Right lobe of liver (tissue), 6 donors: ENCODE results near the gene CYGB. TPM values are rescaled to one million over a fixed set of nuclear protein-coding genes. Genes with fewer than 3 reads are reported as not detected.
"Not testable (repeated sequence)": the region's sequence is repeated elsewhere in the genome, so short reads cannot be mapped to it uniquely, and the experiment has no call there.

Experiments
- ATAC-seq, 4 donors: fragments of 200-7000 bp; cut with Tn5 transposase; one replicate each; pipeline ENCODE4 v1.9.1; 2020; ENCODE audit warnings: mild to moderate bottlenecking in 4 of 4, moderate library complexity in 4 of 4
- DNase-seq, 3 donors: peaks; one replicate each; pipeline ENCODE4 v3.0.0-alpha.2; 2020
- H3K27ac ChIP-seq, 3 donors: fragments of 200-600 bp; one replicate each; pipeline ENCODE4 v1.8.0; 2022
- H3K27me3 ChIP-seq, 2 donors: fragments of 200-600 bp; one replicate each; pipeline ENCODE4 v1.8.0; 2022
- H3K36me3 ChIP-seq, 4 donors: fragments of 200-600 bp; sonication (generic) in 1 of 4; one replicate each; pipeline versions ENCODE4 v1.5.1 to v1.8.0; 2017 to 2022; ENCODE audit warnings: control low read depth in 1 of 4
- H3K4me1 ChIP-seq, 4 donors: fragments of 200-600 bp; sonication (generic) in 1 of 4; one replicate each; pipeline versions ENCODE4 v1.5.1 to v1.8.0; 2017 to 2022; ENCODE audit warnings: control low read depth in 1 of 4
- H3K4me3 ChIP-seq, 3 donors: fragments of 200-600 bp; one replicate each; pipeline ENCODE4 v1.8.0; 2022
- H3K9me3 ChIP-seq, 4 donors: fragments of 200-600 bp; sonication (generic) in 1 of 4; one replicate each; pipeline versions ENCODE4 v1.5.1 to v1.8.0; 2017 to 2022; ENCODE audit warnings: control low read depth in 1 of 4
- POLR2A ChIP-seq: fragments of 450-650 bp; IDR thresholded peaks from one replicate; pipeline ENCODE4 v1.6.1; 2017; ENCODE audit warnings: antibody characterized with exemption, mild to moderate bottlenecking
- WGBS: methylation state at CpG from one replicate; pipeline ENCODE4 v1.1.6; 2018; ENCODE audit warnings: low coverage, low lambda C conversion rate; ENCODE audit not compliant: insufficient coverage; ENCODE audit errors: missing lambda C conversion rate; 5-methylcytosine and 5-hydroxymethylcytosine counted together
- intact Hi-C, 2 donors: fragments of 100-400 bp; cut with DNase I; formaldehyde crosslinking; loops; one replicate each; pipeline versions ENCODE4 v1.11.2 to v1.14.1; 2022
- total RNA-seq, 6 experiments: library from RNA; depleted of rRNA in 2 of 6; stranded (reverse); fragments of >200 nt in 2 of 6; fragmentation: NEBNext Ultra II Directional in 3 of 6; extraction: Animal tissue kit (Norgen Biotek cat#: 25700) in 3 of 6; gene quantifications; one replicate each; pipeline versions ENCODE4 v1.1.0 to v1.2.4, GENCODE V29; 2016 to 2023
- TF ChIP-seq, protein P1 (sequence below), 4 donors: fragments of 200-600 bp in 3 of 4; fragments of 450-650 bp in 1 of 4; IDR thresholded peaks; one replicate each; pipeline versions ENCODE4 v1.5.1 to v1.8.0; 2016 to 2022; ENCODE audit warnings: antibody characterized with exemption in 4 of 4, mild to moderate bottlenecking in 2 of 4
- donor health status: DM: no; HTN: yes; CAD: no.
- donor health status: DM: no; HTN: no; CAD: no.
- donor health status: DM: no; HTN: no; CAD: no.
- donor health status: DM: no; HTN: yes; CAD: no.
- donor health status: DM: no; HTN: yes; CAD: no.

CYGB gene
- total RNA-seq, 6 experiments from 2014 or later = 1.8 to 4.1 (median 3.1) TPM

DNA sequence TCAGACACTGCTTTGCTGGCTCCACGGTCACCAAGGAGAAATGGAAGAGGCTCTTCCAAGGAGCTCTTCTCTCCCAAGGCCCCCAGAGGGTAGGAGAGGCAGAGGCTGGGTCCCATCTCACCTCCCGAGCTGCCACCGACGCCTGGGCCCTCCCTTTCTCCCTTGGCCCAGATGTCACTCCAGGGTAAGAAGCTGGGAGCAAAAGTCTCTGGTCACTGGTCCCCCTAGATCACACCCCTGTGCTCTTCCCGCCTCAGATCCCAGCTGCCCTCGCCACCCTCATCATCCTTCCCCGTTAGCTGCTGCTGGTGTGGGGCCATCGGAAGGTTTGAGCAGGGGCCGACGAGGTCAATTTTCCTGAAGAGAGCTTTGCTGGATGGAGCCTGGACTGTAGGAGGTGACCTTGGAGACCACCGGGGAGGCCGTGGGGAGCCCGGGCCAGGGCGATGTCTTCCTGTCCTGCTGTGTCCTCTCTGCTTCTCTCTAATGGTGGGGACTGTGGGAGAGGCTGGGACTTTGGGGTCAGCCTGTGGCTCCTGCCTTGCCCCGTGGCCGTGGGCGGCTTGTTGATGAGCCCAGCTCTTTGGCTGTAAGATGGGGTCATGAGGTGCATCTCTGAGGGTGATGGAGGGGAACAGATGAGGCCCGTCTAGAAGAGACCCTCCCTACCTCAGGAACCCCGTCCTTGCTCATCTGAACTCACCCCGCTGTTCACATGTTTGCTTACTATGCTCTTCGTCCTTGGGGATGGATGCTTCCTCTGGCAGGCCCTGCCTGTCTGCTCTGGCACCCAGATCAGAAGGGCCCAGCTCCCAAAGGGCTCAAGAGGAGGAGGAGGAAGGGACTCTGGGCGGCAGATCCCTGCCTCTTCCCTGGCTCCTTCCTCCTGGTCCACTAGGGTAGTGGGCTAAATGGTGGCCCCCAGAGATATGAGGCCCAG, 24.9 kb downstream of the CYGB start:
- no peaks in the 10 kb centered on the region for H3K4me1 ChIP-seq
- H3K36me3 ChIP-seq = no peaks in the 10 kb centered on the region
- 31% methylated on average over 4 of the region's 22 CpGs for WGBS
- DNase-seq (no peak), ATAC-seq (peak in 2 of 4 donors; percentile 6 to 7)
- H3K27ac ChIP-seq = no peak overlapping the region
- intact Hi-C loops = no loop called here
- no peaks in the 10 kb centered on the region for H3K9me3 ChIP-seq
- no peak overlapping the region for H3K4me3 ChIP-seq
- no peaks in the 10 kb centered on the region for H3K27me3 ChIP-seq
- TF ChIP-seq, protein P1, sequence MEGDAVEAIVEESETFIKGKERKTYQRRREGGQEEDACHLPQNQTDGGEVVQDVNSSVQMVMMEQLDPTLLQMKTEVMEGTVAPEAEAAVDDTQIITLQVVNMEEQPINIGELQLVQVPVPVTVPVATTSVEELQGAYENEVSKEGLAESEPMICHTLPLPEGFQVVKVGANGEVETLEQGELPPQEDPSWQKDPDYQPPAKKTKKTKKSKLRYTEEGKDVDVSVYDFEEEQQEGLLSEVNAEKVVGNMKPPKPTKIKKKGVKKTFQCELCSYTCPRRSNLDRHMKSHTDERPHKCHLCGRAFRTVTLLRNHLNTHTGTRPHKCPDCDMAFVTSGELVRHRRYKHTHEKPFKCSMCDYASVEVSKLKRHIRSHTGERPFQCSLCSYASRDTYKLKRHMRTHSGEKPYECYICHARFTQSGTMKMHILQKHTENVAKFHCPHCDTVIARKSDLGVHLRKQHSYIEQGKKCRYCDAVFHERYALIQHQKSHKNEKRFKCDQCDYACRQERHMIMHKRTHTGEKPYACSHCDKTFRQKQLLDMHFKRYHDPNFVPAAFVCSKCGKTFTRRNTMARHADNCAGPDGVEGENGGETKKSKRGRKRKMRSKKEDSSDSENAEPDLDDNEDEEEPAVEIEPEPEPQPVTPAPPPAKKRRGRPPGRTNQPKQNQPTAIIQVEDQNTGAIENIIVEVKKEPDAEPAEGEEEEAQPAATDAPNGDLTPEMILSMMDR (IDR thresholded peaks at IDR 0.05) = no peak
- no peak for TF ChIP-seq POLR2A

DNA sequence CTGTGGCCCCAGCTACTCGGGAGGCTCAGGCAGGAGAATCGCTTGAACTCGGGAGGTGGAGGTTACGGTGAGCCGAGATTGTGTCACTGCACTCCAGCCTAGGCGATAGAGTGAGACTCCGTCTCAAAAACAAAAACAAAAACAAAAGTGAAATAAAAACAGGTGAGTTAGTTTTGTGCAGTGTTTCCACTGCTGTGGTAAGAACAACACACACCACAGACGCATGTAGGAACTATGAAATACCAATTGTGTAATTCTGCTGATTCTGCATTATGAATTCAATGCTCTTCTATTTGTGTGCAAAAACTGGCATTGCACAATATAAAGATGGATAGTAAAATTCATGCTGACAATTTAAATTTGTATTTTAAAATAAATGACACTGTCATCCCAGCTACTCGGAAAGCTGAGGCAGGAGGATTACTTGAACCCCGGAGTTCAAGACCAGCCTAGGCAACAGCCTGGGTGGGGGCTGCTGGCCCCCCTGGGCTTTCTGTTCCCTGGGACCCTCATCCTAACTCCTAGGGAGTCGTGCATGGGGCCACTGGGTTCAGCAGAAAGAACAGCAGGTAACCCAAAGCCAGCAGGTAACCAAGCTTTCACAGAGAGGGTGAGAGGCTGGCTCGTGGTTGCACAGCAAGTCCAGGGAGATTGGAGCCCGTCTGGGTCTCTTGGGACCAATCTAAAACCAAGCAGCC, 25.7 kb downstream of the CYGB start:
- ATAC-seq = peak in 2 of 4 donors; percentile 18 to 22

DNA sequence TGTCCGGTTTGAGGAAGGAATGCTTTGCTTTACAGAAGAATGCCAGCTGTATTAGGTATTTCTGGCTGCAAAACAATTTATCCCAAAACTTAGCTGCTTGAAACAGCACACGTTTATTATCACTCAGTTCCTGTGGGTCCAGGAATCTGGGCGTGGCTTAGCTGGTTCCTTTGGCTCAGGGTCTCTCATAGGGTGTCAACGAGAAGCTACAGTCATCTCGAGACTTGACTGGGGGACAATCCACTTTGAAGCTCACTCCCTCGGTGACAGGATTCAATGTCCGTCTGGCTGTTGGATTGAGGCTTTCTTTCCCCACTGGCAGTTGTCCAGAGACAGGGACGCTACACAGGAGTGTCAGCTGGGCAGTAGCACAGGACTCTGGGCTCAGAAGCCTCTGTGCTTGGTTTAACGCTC, 26.7 kb downstream of the CYGB start:
- Histone ChIP-seq H3K4me1 (peaks cover 0 to 4% (median 0%) of the 10 kb centered on the region in 4 donors), H3K27me3 (no peaks in the 10 kb centered on the region), H3K36me3 (no peaks in the 10 kb centered on the region), H3K4me3 (no peak overlapping the region), H3K9me3 (no peaks in the 10 kb centered on the region), H3K27ac (no peak overlapping the region)
- no peak for TF ChIP-seq POLR2A
- TF ChIP-seq, protein P1 (IDR thresholded peaks at IDR 0.05) = no peak
- intact Hi-C loops = no loop called here
- 28% methylated on average over 7 of the region's 9 CpGs for WGBS
- ATAC-seq = no peak
- no peak for DNase-seq

More for the DNA sequence above, 25.7 kb downstream of the CYGB start:
- no peak for TF ChIP-seq POLR2A
- TF ChIP-seq, protein P1 (IDR thresholded peaks at IDR 0.05) = no peak
- intact Hi-C loops = no loop called here
- no peaks in the 10 kb centered on the region for H3K9me3 ChIP-seq
- no peaks in the 10 kb centered on the region for H3K36me3 ChIP-seq
- 71% methylated on average over 10 of the region's 13 CpGs for WGBS
- DNase-seq = no peak
- H3K27me3 ChIP-seq = no peaks in the 10 kb centered on the region
- H3K4me1 ChIP-seq = no peaks in the 10 kb centered on the region
- H3K4me3 ChIP-seq = no peak overlapping the region
- no peak overlapping the region for H3K27ac ChIP-seq

DNA sequence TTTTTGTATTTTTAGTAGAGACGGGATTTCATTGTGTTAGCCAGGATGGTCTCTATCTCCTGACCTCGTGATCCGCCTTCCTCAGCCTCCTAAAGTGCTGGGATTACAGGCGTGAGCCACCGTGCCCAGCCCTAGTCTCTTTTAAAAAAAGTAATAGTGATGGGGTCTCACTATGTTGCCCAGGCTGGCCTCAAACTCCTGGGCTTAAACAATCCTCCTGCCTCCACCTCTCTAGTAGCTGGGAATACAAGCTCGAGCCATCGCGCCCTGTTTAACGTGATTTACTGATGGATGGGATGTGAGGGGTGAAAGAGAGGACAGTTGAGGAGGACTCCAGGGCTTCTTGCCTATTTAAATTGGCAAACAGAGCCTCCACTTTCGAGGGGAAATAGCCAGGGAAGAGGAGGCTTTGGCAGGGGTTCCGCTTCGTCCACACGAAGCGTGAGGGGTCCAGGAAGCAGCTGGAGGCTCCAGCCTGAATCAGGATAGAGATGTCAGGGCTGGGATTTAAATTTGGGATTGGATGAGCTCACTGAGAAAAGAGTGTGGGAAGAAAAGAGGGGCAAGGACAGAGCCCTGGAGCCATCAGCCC, 28.9 kb downstream of the CYGB start:
- H3K36me3 ChIP-seq, H3K4me3 ChIP-seq, H3K27me3 ChIP-seq, H3K27ac ChIP-seq, DNase-seq, H3K4me1 ChIP-seq, H3K9me3 ChIP-seq, ATAC-seq: not testable (repeated sequence)
- WGBS = 49% methylated on average over 14 of the region's 14 CpGs
- intact Hi-C loops = loop anchor here (5.0 to 10.0 kb wide), 2 partner anchors 41 to 104 kb away; partner anchors contain the start of gene AANAT (in 2 of the 2)
